T-helper 1 cell treated with Interleukin-12 subunit alpha and Interleukin-12 subunit beta and Interleukin-4 antibody, amounts not matched to agents 30 μg/mL and 1 μg/mL, for 36 hours (primary cell): Measurements from ENCODE around the gene PLOD3.

ENCODE experiments used
- H3K27ac Mint-ChIP-seq: one replicate; pipeline ENCODE4 v1.8.0; 2021; ENCODE audit warnings: mild to moderate bottlenecking, mixed read lengths
- H3K27me3 Mint-ChIP-seq: one replicate; pipeline ENCODE4 v1.8.0; 2021; ENCODE audit warnings: low read depth, mixed read lengths
- H3K36me3 Mint-ChIP-seq: one replicate; pipeline ENCODE4 v1.8.0; 2021; ENCODE audit warnings: low read depth, mixed read lengths
- H3K4me1 Mint-ChIP-seq: one replicate; pipeline ENCODE4 v1.8.0; 2021; ENCODE audit warnings: low read depth, mixed read lengths
- H3K4me3 Mint-ChIP-seq: one replicate; pipeline ENCODE4 v1.8.0; 2021; ENCODE audit warnings: mild to moderate bottlenecking, moderate library complexity, mixed read lengths
- H3K9me3 Mint-ChIP-seq: one replicate; pipeline ENCODE4 v1.8.0; 2021; ENCODE audit warnings: mixed read lengths

The PLOD3 gene

DNA sequence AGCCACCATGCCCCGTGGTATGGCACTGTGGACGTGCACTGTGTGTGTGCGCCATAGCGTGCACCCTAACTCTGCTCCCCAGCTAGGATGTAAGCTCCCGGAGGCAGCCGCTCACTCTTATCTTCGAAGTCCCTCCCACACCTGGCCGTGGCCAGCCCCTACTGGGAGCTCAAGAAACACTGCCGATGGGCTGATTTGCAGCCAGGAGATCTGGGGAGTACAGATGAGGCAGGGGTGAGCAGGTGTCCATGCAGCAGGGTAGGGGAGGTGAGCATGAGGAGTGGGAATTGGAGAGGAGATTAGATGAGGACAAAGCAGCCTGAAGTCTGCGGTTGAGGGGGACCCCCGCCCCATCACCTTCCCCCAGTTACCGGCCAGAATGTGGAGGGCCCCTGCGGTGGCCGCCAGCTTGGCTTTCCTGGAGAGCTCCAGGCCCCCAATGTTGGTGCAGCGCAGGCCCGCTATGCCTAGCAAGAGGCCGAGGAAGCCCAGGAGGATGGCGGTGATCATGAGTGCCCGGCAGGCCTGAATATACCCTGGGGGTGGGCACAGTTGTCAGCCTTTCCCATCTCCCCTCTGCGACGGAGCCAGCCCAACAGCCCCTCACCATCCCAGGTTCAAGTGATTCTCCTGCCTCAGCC lies 16.6 kb upstream of the PLOD3 start:
- H3K36me3 Mint-ChIP-seq = peaks cover 7% of the 10 kb centered on the region
- no peak overlapping the region for H3K27ac Mint-ChIP-seq
- no peak overlapping the region for H3K4me3 Mint-ChIP-seq
- H3K27me3 Mint-ChIP-seq = no peaks in the 10 kb centered on the region
- no peaks in the 10 kb centered on the region for H3K9me3 Mint-ChIP-seq
- H3K4me1 Mint-ChIP-seq = no peaks in the 10 kb centered on the region

GRCh38 chr7:101232141-101232850 lies 14.9 kb upstream of the PLOD3 start:
- no peaks in the 10 kb centered on the region for H3K9me3 Mint-ChIP-seq
- peaks cover 5% of the 10 kb centered on the region for H3K36me3 Mint-ChIP-seq
- no peaks in the 10 kb centered on the region for H3K27me3 Mint-ChIP-seq
- no peak overlapping the region for H3K27ac Mint-ChIP-seq
- H3K4me3 Mint-ChIP-seq = no peak overlapping the region
- H3K4me1 Mint-ChIP-seq = no peaks in the 10 kb centered on the region

- no peaks in the 10 kb centered on the region for H3K9me3 Mint-ChIP-seq
- H3K27ac Mint-ChIP-seq = no peak overlapping the region
Observed at GRCh38 chr7:101231644-101232043, 14.3 kb upstream of the PLOD3 start.

DNA sequence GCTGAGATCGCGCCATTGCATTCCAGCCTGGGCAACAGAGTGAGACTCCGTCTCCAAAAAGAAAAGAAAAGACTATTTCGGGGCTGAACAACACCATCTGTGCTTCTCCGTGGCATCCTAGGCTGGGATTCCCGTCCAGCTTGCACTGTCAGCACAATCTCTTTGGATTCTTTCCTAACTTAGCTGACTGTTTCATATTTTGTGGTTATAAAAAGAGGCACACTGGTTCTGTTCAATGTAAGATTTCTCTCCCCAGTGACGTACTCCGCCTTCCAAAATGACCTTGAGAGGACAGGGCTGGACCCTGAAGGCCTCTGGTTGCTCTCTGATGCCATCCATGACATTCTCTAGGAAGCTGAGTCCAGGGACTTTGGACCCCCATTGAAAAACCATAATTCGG lies 9.3 kb upstream of the PLOD3 start:
- H3K4me3 Mint-ChIP-seq = no peak overlapping the region
- H3K27ac Mint-ChIP-seq = no peak overlapping the region
- no peaks in the 10 kb centered on the region for H3K4me1 Mint-ChIP-seq
- peaks cover 22% of the 10 kb centered on the region for H3K36me3 Mint-ChIP-seq
- H3K27me3 Mint-ChIP-seq = no peaks in the 10 kb centered on the region
- H3K9me3 Mint-ChIP-seq = no peaks in the 10 kb centered on the region

More at GRCh38 chr7:101231644-101232043, 14.3 kb upstream of the PLOD3 start:
- no peaks in the 10 kb centered on the region for H3K27me3 Mint-ChIP-seq
- no peaks in the 10 kb centered on the region for H3K4me1 Mint-ChIP-seq
- H3K4me3 Mint-ChIP-seq = no peak overlapping the region
- H3K36me3 Mint-ChIP-seq = peaks cover 8% of the 10 kb centered on the region

GRCh38 chr7:101225650-101226049 lies 8.3 kb upstream of the PLOD3 start:
- H3K27ac Mint-ChIP-seq = no peak overlapping the region
- no peaks in the 10 kb centered on the region for H3K27me3 Mint-ChIP-seq
- no peak overlapping the region for H3K4me3 Mint-ChIP-seq
- no peaks in the 10 kb centered on the region for H3K9me3 Mint-ChIP-seq
- peaks cover 23% of the 10 kb centered on the region for H3K36me3 Mint-ChIP-seq
- H3K4me1 Mint-ChIP-seq = no peaks in the 10 kb centered on the region

- no peaks in the 10 kb centered on the region for H3K9me3 Mint-ChIP-seq
- H3K4me3 Mint-ChIP-seq = no peak overlapping the region
- H3K4me1 Mint-ChIP-seq = peaks cover 10% of the 10 kb centered on the region
- H3K36me3 Mint-ChIP-seq = peaks cover 22% of the 10 kb centered on the region
- no peaks in the 10 kb centered on the region for H3K27me3 Mint-ChIP-seq
- no peak overlapping the region for H3K27ac Mint-ChIP-seq
Observed at GRCh38 chr7:101223528-101223927, 6.1 kb upstream of the PLOD3 start.

DNA sequence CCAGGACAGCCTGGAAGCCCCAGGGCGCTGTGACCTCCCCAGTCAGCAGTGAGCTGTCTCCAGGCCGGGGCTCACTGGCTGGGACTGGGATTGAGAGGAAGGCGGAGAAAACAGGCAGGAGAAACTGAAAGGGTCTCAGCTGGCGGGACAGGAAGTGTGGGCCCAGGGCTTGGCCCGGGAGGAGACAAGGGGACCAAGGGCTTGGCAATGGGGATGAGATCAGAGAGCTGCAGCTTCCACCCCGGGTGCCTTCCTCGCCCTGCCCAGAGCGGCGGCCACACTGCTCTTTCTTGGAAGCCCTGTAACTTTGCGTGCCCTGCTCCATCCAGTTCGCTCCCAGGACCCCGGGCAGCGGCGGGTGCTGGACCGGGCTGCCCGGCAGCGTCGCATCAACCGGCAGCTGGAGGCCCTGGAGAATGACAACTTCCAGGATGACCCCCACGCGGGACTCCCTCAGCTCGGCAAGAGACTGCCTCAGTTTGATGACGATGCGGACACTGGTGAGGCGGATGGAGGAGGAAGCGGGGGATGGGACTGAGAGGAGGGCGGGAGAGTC lies 5.0 kb upstream of the PLOD3 start:
- H3K27me3 Mint-ChIP-seq = no peaks in the 10 kb centered on the region
- H3K27ac Mint-ChIP-seq = no peak overlapping the region
- no peaks in the 10 kb centered on the region for H3K9me3 Mint-ChIP-seq
- H3K4me3 Mint-ChIP-seq = no peak overlapping the region
- peaks cover 22% of the 10 kb centered on the region for H3K36me3 Mint-ChIP-seq
- peaks cover 17% of the 10 kb centered on the region for H3K4me1 Mint-ChIP-seq

DNA sequence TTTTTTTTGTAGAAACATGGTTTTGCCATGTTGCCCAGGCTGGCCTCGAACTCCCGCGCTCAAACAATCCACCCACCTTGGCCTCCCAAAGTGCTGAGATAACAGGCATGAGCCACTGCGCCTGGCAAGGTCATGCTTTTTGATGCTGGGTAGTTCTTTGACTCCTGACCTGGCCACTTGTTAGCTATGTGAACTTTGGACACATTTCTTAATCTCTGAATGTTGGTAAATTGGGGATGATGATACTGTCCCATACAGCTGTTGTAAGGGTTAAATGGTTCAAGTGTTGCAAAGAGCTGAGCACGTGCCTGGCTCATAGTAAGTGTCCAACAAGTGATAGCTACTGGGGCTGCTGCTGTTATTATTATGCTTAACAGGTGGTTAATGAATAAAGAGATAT lies 2.9 kb upstream of the PLOD3 start:
- Mint-ChIP-seq H3K9me3 (no peaks in the 10 kb centered on the region), H3K36me3 (peaks cover 29% of the 10 kb centered on the region), H3K27ac (no peak overlapping the region), H3K4me3 (peak overlapping the region; percentile 57), H3K27me3 (no peaks in the 10 kb centered on the region), H3K4me1 (peaks cover 25% of the 10 kb centered on the region)

DNA sequence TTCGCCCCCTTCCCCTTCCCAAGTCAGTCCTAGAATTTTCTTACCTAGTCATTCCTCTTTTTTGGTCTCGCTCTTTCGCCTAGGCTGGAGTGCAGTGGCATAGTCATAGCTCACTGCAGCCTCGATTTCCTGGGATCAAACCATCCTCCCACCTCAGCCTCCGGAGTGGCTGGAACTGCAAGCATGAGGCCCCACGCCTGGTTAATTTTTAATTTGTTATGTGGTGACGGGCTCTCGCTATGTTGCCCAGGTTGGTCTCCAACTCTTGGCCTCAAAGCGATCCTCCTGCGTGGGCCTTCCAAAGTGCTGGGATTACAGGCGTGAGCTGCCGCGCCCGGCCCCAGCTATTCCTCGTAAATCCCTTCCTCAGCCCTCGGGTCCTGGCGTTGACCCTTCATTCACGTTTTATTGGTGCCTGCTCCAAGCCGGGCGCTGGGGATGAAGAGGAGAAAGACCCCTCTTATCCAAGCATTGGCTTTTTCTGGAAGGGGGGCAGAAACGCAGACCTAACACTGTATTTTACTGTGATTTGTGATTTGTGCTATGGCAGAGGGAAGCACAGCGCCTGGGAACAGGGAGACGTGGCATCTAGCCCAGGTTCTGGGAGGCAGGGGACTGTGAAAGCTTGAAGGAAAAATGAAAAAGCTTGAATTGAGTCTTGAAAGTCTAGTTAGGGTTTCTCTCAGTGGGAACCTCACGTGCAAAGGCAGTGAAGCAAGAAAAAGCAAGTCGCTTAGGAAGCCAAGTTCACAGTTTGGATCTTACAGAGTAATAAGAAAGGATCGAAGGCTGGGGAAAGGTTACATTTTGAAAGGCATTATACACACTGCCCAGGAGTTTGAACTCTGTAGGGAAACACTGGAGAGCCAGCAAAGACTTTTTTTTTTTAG lies 1.1 kb upstream of the PLOD3 start:
- H3K27ac Mint-ChIP-seq = peak overlapping the region; percentile 89
- peaks cover 25% of the 10 kb centered on the region for H3K4me1 Mint-ChIP-seq
- peak overlapping the region; percentile 94 for H3K4me3 Mint-ChIP-seq
- peaks cover 26% of the 10 kb centered on the region for H3K36me3 Mint-ChIP-seq
- H3K27me3 Mint-ChIP-seq = no peaks in the 10 kb centered on the region
- H3K9me3 Mint-ChIP-seq = no peaks in the 10 kb centered on the region

DNA sequence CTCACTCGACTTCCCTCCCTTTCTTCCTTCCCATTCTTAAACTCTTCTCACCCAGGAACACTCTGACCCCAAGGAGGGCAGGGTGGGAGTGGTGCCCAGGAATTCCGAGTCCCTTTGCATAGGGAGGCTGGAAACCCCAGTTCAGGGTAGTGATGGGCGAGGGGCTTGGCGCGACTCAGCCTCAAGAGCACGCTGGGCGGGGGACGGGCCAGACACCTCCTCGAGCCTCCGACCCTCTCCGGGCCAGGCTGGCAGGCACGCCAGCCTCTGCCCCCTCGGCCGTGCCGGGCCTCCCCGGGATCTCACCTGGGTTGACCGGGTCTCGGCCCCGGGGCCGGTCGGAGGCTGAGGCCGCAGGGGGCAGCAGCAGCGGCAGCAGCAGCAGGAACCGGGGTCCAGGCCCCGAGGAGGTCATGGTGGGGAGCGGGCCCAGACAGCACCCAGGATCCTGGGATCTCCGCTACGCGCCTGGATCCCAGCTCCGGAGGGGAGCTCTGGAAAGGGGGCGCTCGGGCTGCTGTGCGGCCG lies 457 bp downstream of the PLOD3 start:
- H3K27ac Mint-ChIP-seq = peak overlapping the region; percentile 69
- H3K36me3 Mint-ChIP-seq = peaks cover 19% of the 10 kb centered on the region
- H3K4me3 Mint-ChIP-seq = peak overlapping the region; percentile 94
- H3K27me3 Mint-ChIP-seq = no peaks in the 10 kb centered on the region
- no peaks in the 10 kb centered on the region for H3K9me3 Mint-ChIP-seq
- H3K4me1 Mint-ChIP-seq = peaks cover 25% of the 10 kb centered on the region

GRCh38 chr7:101216001-101216859 lies 1.2 kb downstream of the PLOD3 start:
- peak overlapping the region; percentile 94 for H3K4me3 Mint-ChIP-seq
- H3K4me1 Mint-ChIP-seq = peaks cover 25% of the 10 kb centered on the region
- H3K27me3 Mint-ChIP-seq = no peaks in the 10 kb centered on the region
- peaks cover 14% of the 10 kb centered on the region for H3K36me3 Mint-ChIP-seq
- no peaks in the 10 kb centered on the region for H3K9me3 Mint-ChIP-seq
- H3K27ac Mint-ChIP-seq = peak overlapping the region; percentile 69

DNA sequence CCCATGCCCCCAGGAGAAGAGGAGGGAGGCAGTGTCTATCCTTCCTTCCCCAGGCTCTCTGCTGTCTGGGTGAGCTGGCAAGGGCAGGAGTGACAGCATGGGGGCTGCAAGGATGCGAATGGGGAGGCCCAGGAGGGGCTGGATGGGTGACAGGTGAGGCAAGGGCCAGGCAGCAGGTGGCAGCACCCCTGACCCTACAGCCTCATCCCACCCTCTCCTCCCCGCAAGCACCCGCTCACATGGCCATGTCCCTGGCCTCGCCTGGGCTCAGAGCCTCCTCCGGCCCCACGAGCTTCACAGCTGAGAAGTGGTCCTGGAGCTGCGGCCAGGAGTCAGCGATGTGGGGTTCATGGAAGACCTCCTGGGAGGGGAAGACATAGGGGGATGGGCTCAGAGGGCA lies 5.4 kb downstream of the PLOD3 start:
- peaks cover 7% of the 10 kb centered on the region for H3K4me1 Mint-ChIP-seq
- H3K27ac Mint-ChIP-seq = no peak overlapping the region
- no peaks in the 10 kb centered on the region for H3K27me3 Mint-ChIP-seq
- H3K4me3 Mint-ChIP-seq = no peak overlapping the region
- H3K36me3 Mint-ChIP-seq = peaks cover 21% of the 10 kb centered on the region
- H3K9me3 Mint-ChIP-seq = no peaks in the 10 kb centered on the region

DNA sequence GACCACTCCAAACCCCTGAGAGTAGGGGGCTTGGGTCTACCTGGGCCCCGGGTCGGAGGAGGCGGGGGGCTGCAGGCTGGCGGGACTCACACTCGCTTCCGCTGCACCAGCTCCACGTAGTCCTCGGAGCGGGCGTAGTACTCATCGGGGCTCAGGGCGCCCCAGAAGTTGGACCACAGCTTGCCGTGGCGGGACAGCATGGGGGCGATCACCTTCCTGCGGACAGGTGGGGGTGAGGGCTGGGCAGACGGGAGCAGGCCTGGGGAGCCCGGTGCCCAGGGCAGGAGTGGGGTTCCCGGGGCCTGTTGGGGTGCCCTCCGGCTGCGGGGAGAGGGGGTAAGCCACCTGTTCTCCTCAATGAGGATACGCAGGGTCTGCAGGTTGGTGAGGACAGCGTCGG lies 5.9 kb downstream of the PLOD3 start:
- Mint-ChIP-seq H3K9me3 (no peaks in the 10 kb centered on the region), H3K27ac (no peak overlapping the region), H3K27me3 (no peaks in the 10 kb centered on the region), H3K4me1 (peaks cover 6% of the 10 kb centered on the region), H3K4me3 (no peak overlapping the region), H3K36me3 (peaks cover 20% of the 10 kb centered on the region)
